ENCODE measurements around the gene TENM3.

DNA sequence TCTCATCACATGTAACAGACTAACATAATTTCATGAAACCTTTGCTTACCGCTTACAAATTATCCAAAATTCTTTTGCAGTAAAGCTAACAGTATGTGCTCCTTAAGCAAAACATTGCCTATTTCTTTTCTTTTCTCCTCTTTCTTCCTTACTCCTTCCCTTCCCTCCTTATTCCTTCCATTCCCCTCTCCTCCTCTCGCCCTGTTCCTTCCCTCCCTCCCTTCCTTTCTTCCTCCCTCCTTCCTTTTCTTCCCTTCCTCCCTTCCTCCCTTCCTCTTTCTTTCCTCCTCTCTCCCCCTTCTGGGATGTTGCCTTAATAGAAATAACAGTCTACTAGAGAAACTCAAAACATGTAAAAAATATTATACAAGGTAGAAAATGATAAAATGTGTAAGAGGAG, 246.4 kb downstream of the TENM3 start:
- no peak for TF ChIP-seq GATA2 (IDR thresholded peaks at IDR 0.05; ENCODE audit: low read depth, low read length)
- no peak for TF ChIP-seq GATA3 (IDR thresholded peaks at IDR 0.05; ENCODE audit: low read depth, low read length)

Data from SH-SY5Y (cell line).